Stimulated activated naive CD4-positive, alpha-beta T cell treated with Interleukin-2 at 50 U/mL for 16 hours (primary cell): ENCODE results near the gene NPAS2.

Experiments used
- DNase-seq: peaks from one replicate; lab custom pipeline; 2025; lab: John Stamatoyannopoulos, UW

The NPAS2 gene

DNA sequence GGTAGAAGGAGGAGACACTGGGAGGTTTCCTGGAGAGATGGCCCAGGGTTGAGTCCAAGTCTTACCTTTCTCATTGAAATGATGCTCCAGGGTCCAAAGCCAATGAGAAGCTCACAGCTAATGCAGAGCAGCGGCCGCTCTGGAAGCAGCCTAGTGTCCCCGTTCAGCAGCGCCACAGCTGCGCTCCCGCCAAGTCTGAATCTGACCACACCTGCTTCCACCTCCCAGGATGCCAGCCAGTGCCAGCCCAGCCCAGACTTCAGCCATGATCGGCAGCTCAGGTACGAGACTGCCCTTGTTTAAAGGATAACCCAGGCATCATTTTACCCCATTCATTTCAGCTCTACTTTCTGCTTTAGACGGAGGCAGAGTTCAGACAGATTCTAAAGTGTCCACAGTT lies 170.2 kb downstream of the NPAS2 start:
- DNase-seq = no peak

DNA sequence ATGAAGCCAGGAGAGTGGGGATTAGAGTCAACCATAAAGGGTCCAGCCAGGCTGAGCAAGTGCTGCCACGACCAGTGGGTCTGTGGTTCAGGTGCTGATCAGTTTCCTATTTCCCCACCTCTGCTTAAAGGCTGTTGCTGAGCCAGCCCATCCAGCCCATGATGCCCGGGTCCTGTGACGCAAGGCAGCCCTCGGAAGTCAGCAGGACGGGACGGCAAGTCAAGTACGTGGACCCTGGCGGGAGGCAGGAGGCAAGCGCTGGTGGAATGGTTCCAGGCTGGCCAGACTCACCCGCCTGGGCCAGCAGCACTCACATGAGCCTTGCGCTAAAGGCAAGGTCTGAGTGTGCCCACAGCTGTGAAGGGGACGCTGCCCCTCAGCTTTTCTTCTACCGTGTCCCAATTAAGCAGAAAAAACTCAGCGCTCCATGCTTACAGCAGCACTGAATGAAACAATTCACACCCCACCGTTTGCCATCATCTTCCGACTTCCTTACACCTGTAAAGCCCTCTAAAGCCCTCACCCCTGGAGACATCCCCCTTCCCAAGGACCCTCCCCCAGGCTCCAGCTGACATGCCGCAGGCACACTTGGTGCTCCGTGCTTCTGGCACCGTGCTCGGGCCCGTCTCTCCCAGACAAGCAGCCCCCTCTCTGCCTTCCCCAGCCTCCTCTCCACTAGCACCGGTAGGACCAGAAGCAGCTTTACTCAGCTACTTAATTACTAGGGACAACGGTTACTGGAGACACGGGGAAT lies 170.9 kb downstream of the NPAS2 start:
- DNase-seq = no peak

DNA sequence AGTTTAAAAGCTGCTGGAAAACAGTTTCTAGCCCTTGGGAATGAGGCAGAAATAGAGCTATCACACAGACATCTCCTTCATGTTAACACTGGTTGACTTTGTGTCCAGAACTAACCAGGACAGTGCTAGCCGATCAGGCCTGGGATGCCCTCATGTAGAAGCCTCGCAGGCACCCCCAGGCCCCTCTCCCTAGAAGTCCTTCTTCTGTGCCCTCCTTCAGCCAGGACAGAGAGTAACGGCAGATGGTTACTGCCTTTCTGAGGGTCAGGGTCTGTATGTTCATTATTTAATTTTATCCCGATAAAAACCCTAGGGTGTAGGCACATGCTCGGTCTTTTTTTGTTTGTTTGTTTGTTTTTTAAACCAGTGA lies 171.4 kb downstream of the NPAS2 start:
- DNase-seq = no peak

DNA sequence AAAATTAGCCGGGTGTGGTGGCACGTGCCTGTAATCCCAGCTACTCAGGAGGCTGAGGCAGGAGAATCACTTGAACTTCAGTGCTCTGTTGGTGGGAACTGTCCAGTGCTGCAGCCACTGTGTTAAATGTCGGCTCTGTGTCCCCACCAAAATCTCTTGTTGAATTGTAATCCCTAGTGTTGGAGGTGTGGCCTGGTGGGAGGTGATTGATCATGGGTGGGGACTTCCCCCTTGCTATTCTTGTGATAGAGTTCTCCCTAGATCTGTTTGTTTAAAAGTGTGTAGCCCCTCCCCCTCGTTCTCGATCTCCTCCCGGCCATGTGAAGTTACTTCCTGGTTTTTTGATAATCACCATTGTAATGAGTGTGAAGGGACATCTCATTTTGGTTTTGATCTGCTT lies 172.3 kb downstream of the NPAS2 start:
- DNase-seq = no peak

DNA sequence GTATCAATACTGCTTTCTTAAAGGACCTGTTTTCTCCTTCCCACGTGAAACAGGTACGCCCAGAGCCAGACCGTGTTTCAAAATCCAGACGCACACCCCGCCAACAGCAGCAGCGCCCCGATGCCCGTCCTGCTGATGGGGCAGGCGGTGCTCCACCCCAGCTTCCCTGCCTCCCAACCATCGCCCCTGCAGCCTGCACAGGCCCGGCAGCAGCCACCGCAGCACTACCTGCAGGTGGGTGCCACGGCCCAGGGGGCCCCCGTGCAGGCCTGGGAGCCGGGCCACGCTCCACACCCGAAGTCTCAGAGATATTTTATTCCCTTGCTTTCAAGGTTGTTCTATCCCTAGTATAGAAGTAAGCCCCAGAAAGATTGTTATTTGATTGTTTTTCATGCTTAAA lies 173.4 kb downstream of the NPAS2 start:
- DNase-seq = no peak

DNA sequence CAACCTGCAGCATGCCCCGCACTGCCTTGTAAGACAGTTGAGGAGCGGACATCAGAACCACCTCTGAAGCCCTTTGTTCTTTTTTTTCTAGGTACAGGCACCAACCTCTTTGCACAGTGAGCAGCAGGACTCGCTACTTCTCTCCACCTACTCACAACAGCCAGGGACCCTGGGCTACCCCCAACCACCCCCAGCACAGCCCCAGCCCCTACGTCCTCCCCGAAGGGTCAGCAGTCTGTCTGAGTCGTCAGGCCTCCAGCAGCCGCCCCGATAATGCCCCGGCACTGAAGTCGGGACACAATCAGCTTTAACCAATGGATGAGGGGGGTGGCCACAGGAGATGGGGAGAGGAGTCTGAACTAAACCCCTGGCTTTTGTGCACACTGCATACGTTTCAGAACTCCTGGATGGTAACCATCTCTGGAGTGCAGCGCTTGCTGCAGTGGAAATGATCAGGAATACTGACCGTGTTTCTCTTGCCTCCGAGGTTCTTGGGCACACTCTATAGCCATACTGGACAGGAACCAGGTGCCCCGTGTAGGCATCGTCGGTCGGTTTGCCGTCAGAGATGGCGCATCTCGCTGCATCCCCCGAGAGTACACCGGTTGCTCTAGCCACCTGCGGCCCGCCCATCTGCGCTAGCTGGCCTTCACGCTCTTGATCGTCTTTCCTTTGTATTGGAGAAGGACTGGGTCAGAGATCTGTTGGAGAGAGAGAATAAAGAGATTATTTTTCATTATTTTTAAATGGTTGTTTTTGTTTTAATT lies 175.6 kb downstream of the NPAS2 start:
- no peak for DNase-seq

DNA sequence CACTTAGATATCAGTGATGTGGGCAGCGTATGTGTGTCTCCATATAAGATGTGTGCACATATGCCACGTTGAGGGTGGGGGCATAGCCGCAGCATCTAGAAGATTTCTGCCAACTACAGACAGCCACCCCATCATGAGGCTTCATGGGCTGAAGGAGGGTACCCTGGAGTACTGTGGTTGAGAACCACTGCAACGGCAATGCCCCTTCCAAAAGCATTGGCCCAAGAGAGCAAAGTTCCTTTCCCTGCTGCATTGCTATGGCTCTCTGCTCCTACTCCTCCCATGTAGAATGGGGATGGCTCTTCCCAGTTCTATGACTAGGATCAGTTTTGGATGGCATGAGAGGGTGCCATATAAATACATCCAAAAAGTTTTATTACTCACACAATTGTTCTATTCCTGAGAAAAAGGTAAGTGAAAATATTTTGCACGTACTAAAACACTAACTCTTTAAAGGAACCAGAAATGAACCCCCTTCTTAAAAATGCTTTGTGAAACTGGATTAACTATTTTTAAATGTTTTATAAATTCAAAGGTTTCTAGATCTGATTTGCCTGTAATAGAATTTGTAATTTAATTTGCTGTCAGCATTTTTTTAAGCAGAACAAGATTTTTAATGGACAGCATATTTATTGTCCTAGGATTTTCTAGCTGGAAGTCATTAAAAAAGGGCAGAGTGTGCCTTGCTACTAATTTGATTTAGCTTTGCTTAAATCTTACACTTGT lies 177.7 kb downstream of the NPAS2 start:
- DNase-seq = no peak

DNA sequence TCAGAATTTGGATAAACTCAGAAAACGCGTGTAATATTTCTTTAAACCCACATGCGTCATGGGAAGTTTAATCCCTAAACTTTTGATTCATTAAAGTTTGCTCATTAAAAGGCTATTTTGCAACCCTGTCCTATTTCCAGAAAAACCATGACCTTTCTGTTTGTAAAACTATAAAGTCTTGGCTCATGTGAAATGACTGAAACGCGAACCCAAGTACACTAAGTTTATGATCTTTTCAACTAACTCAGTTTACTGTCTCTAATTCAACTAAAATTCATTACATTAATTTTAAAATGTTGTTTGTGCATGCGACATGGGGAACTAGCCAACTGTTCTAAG lies 178.3 kb downstream of the NPAS2 start:
- no peak for DNase-seq

DNA sequence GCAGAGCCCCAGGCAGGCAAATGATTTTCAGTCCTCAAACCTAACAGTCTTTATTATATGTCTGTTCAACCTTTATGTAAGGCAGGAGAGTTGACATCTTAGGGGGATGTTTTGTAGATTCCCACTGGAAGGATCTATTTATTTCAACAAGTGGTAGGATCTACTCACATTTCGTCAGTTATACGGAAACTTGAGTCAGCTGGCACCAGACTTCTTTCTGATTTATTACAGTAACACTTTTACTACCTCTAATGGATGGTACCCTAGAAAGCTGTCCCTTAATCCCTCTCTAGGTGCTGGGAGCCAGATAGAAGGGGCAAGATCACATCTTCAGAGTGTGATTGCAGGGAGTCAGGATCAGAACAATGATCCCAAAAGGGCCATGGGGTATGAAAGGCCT lies 180.1 kb downstream of the NPAS2 start:
- DNase-seq = no peak

DNA sequence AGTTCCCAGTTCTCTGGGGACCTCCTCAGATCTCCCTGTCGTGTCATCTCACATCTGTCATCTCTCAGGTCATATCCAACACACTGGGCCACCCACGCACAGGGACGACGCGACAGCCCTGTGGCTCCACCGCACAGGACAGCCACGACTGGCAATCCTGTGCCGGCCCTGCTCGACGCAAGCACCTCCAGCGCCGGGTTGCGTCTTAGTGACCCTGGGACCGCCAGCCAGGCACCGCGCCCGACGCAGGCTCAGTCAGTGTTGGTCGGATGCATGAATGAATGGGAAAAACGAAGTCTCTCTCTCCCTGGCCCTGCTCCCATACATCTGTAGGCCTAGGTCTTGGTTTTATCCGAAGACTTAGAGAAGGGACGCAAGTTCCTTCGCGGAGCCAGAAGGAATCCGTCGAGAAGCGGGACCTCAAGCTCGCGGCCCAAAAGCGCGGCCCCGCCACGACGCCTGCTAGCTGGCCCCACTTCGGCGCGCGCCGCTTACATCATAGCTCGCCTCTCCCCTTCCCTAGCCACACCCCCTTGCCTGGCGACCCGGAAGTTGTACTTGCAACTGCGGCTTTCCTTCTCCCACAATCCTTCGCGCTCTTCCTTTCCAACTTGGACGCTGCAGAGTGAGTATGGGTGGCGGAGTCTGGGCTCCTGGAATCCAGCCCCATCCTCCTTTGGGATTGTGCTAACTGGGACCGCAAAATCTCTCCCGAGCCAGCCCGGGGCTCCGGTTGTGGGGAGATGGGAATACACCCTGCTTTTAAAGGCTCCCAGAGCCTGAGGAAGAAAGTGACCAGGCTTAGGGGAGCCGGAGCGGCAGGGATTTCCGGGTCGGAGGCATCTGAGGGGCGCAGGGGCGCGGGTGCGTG lies 182.0 kb downstream of the NPAS2 start, which contains the start of gene RPL31:
Gene RPL31 (plus strand): TSS at position 599 of the 871 bp plus-strand sequence. CDS start 413 bp downstream, outside the sequence.
- DNase-seq = peak; percentile 96

DNA sequence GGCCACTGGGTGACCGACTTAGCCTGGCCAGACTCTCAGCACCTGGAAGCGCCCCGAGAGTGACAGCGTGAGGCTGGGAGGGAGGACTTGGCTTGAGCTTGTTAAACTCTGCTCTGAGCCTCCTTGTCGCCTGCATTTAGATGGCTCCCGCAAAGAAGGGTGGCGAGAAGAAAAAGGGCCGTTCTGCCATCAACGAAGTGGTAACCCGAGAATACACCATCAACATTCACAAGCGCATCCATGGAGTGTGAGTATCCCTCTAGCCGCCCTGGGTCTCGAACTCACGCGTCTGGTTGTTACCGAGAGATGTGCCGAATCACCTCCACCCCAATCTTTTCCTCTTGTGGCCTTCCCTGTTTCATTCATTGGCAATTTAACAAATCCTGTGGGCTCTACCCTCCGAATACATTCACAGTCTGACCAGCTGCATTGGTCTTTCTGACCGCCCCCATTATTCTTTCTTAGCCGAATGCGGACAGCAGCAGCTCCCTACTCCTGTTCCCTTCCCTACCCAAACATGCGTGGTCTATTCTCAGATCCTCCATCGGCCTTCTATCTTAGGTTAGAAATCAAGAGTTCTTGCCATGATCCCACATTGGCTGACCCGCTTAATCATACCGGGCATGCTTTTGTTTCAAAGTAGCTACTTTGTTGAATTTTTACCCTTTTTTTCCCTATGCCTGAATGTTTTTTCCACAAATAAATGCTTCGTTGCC lies 182.8 kb downstream of the NPAS2 start:
- DNase-seq = peak; percentile 33

DNA sequence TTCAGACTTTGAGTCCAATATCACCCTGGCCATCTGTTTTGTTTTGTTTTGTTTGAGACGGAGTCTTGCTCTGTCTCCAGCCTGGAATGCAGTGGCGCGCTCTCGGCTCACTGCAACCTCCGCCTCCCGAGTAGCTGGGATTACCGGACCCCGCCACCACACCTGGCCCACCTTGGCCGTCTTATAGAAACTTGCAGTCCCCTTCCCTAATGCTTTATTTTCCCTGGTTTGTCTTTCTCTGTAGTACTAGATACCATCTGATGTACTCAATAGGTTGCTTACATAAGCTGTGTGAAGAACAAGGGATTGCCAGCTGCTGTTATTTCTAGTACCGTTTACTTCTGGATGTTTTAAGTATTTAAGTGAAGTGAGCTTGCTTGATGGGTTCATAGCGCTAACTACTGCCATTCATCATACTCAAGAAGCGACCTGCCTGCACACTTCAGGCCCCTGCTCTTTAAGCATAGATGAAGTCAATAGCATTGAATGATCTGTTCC lies 183.4 kb downstream of the NPAS2 start:
- no peak for DNase-seq

DNA sequence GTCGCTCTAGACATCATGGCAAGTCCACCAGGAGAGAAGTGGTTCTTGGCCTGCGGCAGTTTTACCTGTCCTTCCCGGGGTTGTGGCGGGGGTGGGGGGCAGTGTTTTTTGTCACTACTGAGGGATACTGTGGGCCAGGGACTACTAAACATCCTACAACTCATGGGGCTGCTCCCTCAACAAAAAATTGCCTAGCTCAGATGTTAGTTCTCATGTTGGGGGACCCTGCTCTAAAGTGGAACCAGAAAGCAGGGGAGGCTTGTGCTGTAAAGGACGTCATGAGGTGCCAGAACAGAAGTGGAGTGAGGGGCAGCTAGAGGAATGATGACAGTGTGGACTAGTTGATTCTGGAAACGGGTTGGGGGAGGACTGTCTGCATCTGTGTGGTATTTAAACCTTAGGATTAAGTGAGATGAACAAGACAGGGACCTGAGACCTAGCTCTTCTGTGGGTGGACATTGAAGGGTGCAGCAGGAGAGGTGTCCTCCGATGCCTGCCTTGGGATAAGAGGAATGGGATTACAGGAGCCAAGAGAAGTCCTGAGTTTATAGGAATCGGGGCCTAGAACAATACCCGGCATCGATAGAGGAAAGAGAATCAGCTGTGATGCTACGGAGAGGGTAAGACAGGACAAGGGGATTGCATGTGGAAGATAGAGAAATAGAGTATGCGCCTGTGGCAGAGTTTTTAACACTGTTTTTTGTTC lies 184.8 kb downstream of the NPAS2 start:
- DNase-seq = no peak

DNA sequence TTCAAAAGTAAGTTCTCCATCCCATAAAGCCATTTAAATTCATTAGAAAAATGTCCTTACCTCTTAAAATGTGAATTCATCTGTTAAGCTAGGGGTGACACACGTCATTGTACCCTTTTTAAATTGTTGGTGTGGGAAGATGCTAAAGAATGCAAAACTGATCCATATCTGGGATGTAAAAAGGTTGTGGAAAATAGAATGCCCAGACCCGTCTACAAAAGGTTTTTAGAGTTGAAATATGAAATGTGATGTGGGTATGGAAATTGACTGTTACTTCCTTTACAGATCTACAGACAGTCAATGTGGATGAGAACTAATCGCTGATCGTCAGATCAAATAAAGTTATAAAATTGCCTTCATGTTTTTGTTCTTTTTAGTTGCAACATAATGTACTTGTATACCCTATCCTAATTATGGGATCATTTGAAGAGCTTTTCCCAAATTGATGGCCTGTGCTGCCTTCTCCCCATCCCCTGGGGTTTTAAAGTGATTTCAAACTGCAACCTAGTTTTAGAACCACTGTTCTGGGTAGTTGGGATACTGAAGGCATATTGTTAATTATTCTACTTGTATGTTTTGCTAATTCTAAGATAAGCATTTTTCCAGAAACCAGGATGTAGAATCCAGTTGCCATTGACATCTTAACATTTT lies 186.3 kb downstream of the NPAS2 start:
- no peak for DNase-seq

DNA sequence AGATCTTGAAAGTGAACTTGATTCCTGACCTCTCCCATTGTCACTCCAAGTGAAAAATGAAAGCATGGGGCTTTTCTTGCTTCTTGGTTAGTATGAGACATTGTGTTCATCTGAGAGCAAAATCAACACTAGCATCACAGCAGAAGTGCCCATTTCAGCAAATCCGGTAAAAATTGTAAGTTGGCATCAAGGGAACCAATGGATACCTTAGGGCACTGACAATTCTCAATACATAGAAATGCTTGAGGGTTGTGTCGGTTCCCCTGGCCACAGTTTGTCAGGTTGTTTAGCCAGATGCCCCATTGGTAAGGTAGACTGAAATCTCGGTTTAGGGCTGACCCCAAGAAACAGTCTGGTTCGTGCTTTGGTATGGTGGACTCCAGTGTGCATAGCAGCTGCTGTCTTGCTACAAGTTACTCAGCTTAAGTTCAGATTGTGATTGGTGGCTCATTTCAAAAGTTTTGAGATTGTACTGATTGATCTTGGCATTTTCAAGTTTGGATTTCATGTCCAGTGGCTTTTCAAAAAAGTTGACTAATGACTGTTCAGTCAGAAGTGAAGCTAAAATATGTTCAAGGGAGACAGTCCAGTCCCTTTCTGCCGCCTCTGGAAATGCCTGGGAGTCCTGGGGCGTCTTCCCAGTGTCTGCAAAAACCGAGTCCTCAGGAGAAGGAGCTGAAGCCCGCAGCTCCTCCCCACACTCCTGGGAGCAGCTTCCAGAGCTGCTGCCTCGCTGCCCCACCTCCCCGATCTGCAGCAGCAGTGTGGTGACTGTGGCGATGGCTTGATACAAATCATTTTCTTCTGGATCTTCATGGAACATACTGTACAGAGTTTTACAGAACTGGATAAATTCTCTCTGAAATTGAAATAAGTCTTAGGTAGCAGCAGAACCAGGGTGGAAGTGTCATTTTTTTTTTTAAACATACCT lies 187.7 kb downstream of the NPAS2 start:
- no peak for DNase-seq

DNA sequence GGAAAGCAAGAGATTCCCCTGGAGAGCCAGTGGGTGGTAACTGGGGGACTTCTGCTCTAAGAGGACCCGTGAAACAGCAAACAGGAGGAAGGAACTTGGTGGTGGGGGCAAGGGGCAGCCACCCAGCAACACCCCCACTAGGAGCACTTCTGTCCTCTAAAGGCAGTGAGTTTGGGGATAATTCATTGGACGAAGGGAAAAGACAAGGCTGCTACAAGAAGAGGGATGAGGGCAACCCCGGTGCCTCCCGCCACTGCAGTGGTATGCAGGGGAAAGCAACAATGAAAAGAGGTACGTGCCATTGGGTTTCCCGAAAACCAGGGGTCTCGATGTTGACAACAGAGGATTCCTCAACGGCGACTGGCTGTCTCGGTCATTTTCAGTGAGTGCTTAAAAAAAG lies 191.2 kb downstream of the NPAS2 start:
- no peak for DNase-seq

DNA sequence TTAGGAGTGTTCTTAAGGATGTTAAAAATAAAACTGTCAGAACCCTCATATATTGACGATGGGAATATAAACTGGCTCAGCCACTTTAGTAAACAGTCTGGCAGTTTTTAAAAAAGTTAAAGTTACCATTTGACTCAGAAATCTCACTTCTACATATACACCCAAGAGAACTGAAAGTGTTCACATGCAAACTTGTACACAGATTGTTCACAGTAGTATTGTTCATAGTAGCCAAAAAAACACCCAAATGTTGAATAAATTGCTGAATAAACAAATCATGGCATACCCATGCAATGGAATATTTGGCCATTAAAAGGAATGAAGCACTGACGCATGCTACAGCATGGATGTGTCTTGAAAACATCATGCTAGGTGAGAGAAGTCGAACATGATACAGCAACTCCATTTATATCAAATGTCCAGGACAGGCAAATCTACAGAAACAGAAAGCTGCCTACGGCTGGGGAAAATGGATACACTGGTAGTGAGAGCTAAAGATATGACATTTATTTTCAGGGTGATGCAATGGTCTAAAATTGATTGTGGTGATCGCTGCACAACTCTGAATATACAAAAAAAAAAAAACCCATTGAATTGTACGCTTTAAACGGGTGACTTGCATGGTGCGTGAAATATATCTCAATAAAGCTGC lies 192.2 kb downstream of the NPAS2 start:
- DNase-seq = no peak

DNA sequence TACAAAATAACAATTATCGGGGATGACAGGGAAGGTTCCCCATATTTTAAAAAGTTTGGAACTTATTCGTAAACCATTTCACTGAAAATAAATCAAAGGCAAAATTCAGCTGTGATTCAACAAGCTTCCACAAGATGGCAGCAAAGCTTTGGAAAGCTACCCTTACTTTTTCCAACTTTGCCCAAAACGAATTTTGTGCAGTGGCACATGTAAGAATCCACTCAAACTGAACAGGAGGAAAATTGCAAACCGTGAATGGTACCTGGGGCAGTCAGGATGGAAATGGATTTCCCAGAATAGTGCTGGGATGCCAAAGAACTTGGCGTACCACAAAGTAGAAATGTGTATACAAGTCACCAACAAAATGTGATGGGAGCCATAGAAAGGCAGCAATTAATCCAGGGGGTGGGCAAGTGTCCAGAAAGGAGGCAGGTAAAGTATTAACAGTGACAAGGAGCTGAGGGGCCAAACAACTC lies 192.8 kb downstream of the NPAS2 start:
- DNase-seq = no peak
